A549 (cell line): ENCODE data around the gene PPM1M.

ENCODE experiments used
- JUN ChIP-seq, 2 experiments: fragments of >200 bp; sonication (Bioruptor Twin); formaldehyde crosslinking; IDR thresholded peaks; 2 replicates in 1 of 2; 3 replicates in 1 of 2; pipeline ENCODE4 v1.6.1; 2016 to 2017
- KDM1A ChIP-seq: fragments of 200-600 bp; sonication (generic); IDR thresholded peaks from 2 replicates; pipeline ENCODE4 v1.6.1; 2016; ENCODE audit warnings: low read depth, mild to moderate bottlenecking

GRCh38 chr3:52265387-52265786 is 19.8 kb downstream of the PPM1M start:
- no peak for TF ChIP-seq JUN (IDR thresholded peaks at IDR 0.05)
- no peak for TF ChIP-seq KDM1A
